ENCODE measurements around the gene ZNF764.
"Not testable (repeated sequence)": the region's sequence is repeated elsewhere in the genome, so short reads cannot be mapped to it uniquely, and the experiment has no call there.

The ZNF764 gene

GRCh38 chr16:30600929-30601328 lies 42.8 kb upstream of the ZNF764 start:
- TF ChIP-seq CTCF (conservative IDR thresholded peaks at IDR 0.05) (no peak), ZFX (IDR thresholded peaks at IDR 0.05) (no peak)
- H3K27ac ChIP-seq = no peak overlapping the region

- 0 out of 2 replicates have a peak overlapping the region, but pooled peaks have one; percentile 11 for H3K27ac ChIP-seq
- TF ChIP-seq CTCF (conservative IDR thresholded peaks at IDR 0.05) (no peak), ZFX (IDR thresholded peaks at IDR 0.05) (no peak)
These were observed 42.0 kb upstream of the ZNF764 start for GRCh38 chr16:30600215-30600614.

GRCh38 chr16:30592871-30593270 lies 34.7 kb upstream of the ZNF764 start:
- no peak for TF ChIP-seq ZFX (IDR thresholded peaks at IDR 0.05)
- no peak for TF ChIP-seq CTCF (conservative IDR thresholded peaks at IDR 0.05)
- H3K27ac ChIP-seq = no peak overlapping the region

GRCh38 chr16:30590869-30591268 lies 32.7 kb upstream of the ZNF764 start:
- H3K27ac ChIP-seq = not testable (repeated sequence)

GRCh38 chr16:30589582-30589981 lies 31.4 kb upstream of the ZNF764 start:
- not testable (repeated sequence) for H3K27ac ChIP-seq

- no peak for TF ChIP-seq CTCF (conservative IDR thresholded peaks at IDR 0.05)
- no peak for TF ChIP-seq ZFX (IDR thresholded peaks at IDR 0.05)
- H3K27ac ChIP-seq = no peak overlapping the region
These were observed 30.5 kb upstream of the ZNF764 start for GRCh38 chr16:30588651-30589050.

GRCh38 chr16:30585400-30586191 lies 27.4 kb upstream of the ZNF764 start, which contains the start of gene ZNF785:
Gene ZNF785 (minus strand): TSS chr16:30585697. CDS start chr16:30585611, 86 bp downstream.
- no peak for TF ChIP-seq CTCF (conservative IDR thresholded peaks at IDR 0.05)
- TF ChIP-seq ZFX (IDR thresholded peaks at IDR 0.05) = no peak

GRCh38 chr16:30585022-30585399 lies 26.8 kb upstream of the ZNF764 start:
- 0 out of 2 replicates have a peak, but pooled peaks have one; percentile 36 for TF ChIP-seq ZFX (IDR thresholded peaks at IDR 0.05)
- no peak for TF ChIP-seq CTCF (conservative IDR thresholded peaks at IDR 0.05)
- peak overlapping the region; percentile 85 for H3K27ac ChIP-seq

More at GRCh38 chr16:30585400-30586191, 27.4 kb upstream of the ZNF764 start, which contains the start of gene ZNF785:
- peak within 1 kb of the TSS; percentile 85 for H3K27ac ChIP-seq

Measured in C4-2B (cell line).